AG08395 (cell line): ENCODE measurements around the gene AP1B1.
"Not testable (repeated sequence)": the region's sequence is repeated elsewhere in the genome, so short reads cannot be mapped to it uniquely, and the experiment has no call there.

Experiments
- DNase-seq: peaks from one replicate; pipeline ENCODE4 v3.0.0; 2012; ENCODE audit warnings: mixed read lengths, low spot score

The AP1B1 gene

GRCh38 chr22:29387921-29388758, at the start of gene AP1B1:
Gene AP1B1, minus strand, starts transcription at chr22:29388570. Its CDS starts 21,327 bp downstream, at chr22:29367243.
- DNase-seq = peak; percentile 98

GRCh38 chr22:29435236-29436136, 47.1 kb upstream of the AP1B1 start:
- no peak for DNase-seq

GRCh38 chr22:29434288-29434687, 45.9 kb upstream of the AP1B1 start:
- no peak for DNase-seq

DNA sequence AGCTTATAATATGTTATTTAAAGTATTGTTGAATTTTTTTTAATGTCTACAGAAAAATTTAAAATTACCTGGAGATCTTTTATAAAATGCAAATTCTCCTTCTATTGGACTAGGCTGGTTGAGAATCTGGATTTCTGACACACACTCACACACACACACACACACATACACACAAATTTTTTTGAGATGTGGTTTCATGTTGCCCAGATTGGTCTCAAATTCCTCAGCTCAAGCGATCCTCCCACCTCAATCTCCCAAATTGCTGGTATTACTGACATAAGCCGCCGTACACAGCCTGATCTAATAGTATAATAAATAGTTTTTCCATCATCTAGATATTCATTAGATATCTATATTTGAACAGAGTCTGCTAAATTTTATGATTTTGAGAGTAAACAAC, 45.5 kb upstream of the AP1B1 start:
- DNase-seq = no peak

DNA sequence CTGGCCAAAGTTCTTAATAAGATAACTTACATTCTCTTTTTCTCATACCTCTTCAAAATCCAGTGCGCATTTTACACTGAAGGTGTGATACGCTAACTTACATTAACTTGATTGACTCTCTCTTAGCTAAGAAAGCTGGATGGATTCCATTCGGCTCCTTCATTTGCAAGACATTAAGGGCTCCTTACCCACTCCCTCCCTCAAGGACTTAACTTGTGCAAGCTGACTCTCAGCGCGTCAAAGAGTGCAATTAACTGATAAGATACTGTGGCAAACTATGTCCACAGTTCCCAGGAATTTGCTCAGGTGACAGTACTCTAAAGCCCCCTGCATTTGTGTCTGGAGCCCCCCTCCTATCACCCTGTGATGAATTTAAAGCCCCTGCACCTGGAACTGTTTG, 43.6 kb upstream of the AP1B1 start:
- DNase-seq = no peak

GRCh38 chr22:29427176-29427760, 38.9 kb upstream of the AP1B1 start:
- DNase-seq = peak; percentile 17

DNA sequence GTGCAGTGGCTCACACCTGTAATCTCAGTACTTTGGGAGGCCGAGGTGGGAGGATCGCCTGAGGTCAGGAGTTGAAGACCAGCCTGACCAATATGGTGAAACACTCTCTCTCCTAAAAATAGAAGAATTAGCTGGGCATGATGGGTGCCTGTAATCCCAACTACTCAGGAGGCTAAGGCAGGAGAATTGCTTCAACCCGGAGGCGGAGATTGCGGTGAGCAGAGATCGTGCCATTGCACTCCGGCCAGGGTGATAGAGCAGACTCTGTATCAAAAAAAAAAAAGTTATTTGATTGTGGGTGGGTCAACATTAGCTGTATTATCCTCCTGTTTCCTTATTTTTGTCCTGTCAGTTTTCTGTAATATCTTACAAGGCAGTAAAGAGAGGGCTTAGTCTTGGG, 38.1 kb upstream of the AP1B1 start:
- no peak for DNase-seq

- not testable (repeated sequence) for DNase-seq
Measured at GRCh38 chr22:29418704-29419103, 30.3 kb upstream of the AP1B1 start.

- not testable (repeated sequence) for DNase-seq
Measured at GRCh38 chr22:29414951-29415591, 26.7 kb upstream of the AP1B1 start.

DNA sequence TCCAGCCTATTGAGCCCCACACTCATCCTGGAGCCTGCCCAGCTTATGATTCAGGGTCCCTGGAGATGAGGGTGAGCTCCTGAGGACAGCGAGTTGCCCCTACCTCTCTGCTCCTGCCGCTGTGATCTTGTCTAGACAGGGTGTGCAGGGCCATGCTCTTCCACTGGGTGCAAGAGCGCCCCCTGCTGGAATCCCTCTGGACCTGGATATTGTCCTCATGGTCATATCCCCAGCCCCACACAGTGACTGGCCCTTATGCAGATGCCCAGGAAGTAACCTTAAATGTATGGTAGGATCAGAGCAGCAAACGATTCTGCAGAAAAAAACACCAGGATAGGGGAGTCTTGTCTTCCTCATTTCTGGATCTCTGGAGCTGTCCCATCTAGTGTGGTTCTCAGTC, 24.4 kb upstream of the AP1B1 start:
- not testable (repeated sequence) for DNase-seq

GRCh38 chr22:29411569-29412211, 23.3 kb upstream of the AP1B1 start:
- not testable (repeated sequence) for DNase-seq

- no peak for DNase-seq
Measured at GRCh38 chr22:29408940-29409339, 20.6 kb upstream of the AP1B1 start.

DNA sequence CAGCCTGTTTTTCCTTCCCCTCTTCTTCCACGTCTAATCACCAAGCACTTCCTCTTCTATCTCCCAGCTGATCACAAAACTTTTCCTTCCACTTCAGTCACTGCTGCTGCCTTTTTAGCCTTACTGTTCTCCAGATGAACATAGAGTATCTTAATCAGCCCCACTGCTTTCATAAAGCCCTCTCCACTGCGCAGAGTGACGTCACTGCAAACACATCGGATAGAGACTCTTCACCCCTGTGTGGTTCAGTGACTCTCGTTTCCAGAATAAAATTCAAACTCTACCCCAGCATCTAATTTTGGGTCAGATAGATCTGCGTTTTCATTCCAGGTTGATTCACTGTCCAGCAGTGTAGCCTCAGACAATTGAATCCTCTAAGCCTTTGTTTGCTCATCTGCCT, 13.2 kb upstream of the AP1B1 start:
- DNase-seq = not testable (repeated sequence)

GRCh38 chr22:29400576-29400975, 12.2 kb upstream of the AP1B1 start:
- DNase-seq = no peak

GRCh38 chr22:29397791-29398190, 9.4 kb upstream of the AP1B1 start:
- DNase-seq = no peak

GRCh38 chr22:29396126-29396525, 7.8 kb upstream of the AP1B1 start:
- DNase-seq = no peak

DNA sequence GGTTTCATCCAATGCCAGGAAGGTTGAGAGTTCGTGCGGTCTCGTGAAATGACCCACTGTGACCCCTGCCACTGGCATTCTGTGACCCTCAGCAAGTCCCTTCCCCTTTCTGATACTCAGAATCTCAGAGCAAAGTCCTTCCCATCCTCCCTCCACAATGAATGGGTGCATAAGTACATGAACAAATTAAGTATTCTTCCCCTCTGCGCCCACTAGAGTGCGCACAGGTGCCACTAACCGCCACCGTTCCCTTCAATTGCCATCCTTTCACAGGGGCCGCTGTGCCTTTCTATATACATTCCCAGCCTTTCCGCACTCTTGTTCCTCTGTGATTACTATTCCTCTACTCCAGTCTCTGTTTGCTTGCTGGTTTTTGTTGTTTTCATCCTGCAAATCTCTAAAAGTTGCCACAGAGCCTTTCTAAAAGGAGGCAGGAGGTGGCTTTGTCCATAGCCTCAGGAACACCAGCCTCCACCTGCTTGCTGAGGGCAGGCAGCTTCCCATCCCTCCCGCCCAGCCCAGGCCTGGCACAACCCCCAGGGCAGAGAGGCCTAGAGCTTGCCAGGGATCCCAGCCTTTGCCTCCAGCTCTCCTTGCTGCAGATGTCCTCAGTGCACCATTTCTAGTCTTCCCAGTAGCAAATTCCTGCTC, 6.7 kb upstream of the AP1B1 start:
- DNase-seq = peak; percentile 81

- DNase-seq = no peak
Measured at GRCh38 chr22:29393019-29393608, 4.7 kb upstream of the AP1B1 start.

- no peak for DNase-seq
Measured at GRCh38 chr22:29391546-29391945, 3.2 kb upstream of the AP1B1 start.

DNA sequence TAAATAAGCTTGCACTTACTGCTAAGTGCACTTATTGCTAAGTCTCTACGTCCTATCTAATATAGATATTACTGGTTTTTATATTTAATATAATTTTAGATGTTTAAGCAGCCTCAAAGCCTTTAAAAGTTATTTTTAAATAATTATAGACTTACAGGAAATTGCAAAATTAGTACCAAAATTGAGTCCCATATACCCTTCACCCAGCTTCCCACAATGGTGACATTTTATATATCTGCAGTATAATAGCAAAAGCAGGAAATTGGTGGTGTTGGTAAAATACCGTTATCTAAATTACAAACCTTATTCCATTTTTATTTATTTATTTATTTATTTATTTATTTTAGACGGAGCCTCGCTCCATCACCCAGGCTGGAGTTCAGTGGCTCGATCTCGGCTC, 1.9 kb upstream of the AP1B1 start:
- DNase-seq = no peak

- no peak for DNase-seq
Measured at GRCh38 chr22:29388759-29389090, 355 bp upstream of the AP1B1 start.
